Spleen (tissue), 11 donors: Measurements from ENCODE around the gene ANTXR2. TPM values are rescaled to one million over a fixed set of nuclear protein-coding genes. Genes with fewer than 3 reads are reported as not detected.

Source experiments
- DNase-seq: peaks from one replicate; pipeline ENCODE4 v3.0.0-alpha.2; 2020
- H3K27ac ChIP-seq, 8 donors: fragments of 200-600 bp; sonication (generic) in 7 of 8; 1 replicate in 4 of 8; 2 replicates in 4 of 8; pipeline versions ENCODE4 v1.5.0 to v1.8.0; 2016 to 2021; ENCODE audit warnings: inconsistent platforms in 4 of 8, mild to moderate bottlenecking in 4 of 8, moderate library complexity in 1 of 8
- H3K27me3 ChIP-seq, 7 donors: fragments of 200-600 bp; sonication (generic) in 6 of 7; replicated peaks in 1 of 7; 1 replicate in 4 of 7; 2 replicates in 3 of 7; pipeline versions ENCODE4 v1.5.0 to v1.8.0; 2016 to 2021; ENCODE audit warnings: inconsistent platforms in 3 of 7, mild to moderate bottlenecking in 1 of 7
- H3K36me3 ChIP-seq, 6 donors: fragments of 200-600 bp; sonication (generic) in 5 of 6; 1 replicate in 4 of 6; 2 replicates in 2 of 6; pipeline versions ENCODE4 v1.5.0 to v1.8.0; 2016 to 2021; ENCODE audit warnings: inconsistent platforms in 2 of 6
- H3K4me1 ChIP-seq, 6 donors: fragments of 200-600 bp; sonication (generic) in 5 of 6; 1 replicate in 3 of 6; 2 replicates in 3 of 6; pipeline versions ENCODE4 v1.5.0 to v1.8.0; 2016 to 2021; ENCODE audit warnings: inconsistent platforms in 3 of 6
- H3K4me3 ChIP-seq, 8 donors: fragments of 200-600 bp; sonication (generic) in 7 of 8; 1 replicate in 4 of 8; 2 replicates in 4 of 8; pipeline versions ENCODE4 v1.5.0 to v1.8.0; 2016 to 2021; ENCODE audit warnings: inconsistent platforms in 4 of 8, mild to moderate bottlenecking in 4 of 8, moderate library complexity in 2 of 8
- H3K9me3 ChIP-seq, 8 donors: fragments of 200-600 bp; sonication (generic) in 7 of 8; 1 replicate in 4 of 8; 2 replicates in 4 of 8; pipeline versions ENCODE4 v1.5.0 to v1.8.0; 2016 to 2021; ENCODE audit warnings: inconsistent platforms in 4 of 8
- POLR2A ChIP-seq, 3 donors: fragments of 450-650 bp; IDR thresholded peaks; one replicate each; pipeline ENCODE4 v1.5.1; 2017; ENCODE audit warnings: antibody characterized with exemption in 3 of 3, mild to moderate bottlenecking in 1 of 3
- POLR2AphosphoS5 ChIP-seq, 3 donors: sonication (generic); formaldehyde crosslinking; IDR thresholded peaks; one replicate each; pipeline ENCODE4 v1.5.1; 2017; ENCODE audit warnings: antibody characterized with exemption in 3 of 3
- WGBS, 5 donors: extraction: QIAGEN DNeasy Blood & Tissue Kit in 3 of 5; methylation state at CpG; one replicate each; pipeline versions ENCODE4 v1.1.5 to v1.1.7; 2013 to 2018; 5-methylcytosine and 5-hydroxymethylcytosine counted together
- intact Hi-C: fragments of 100-400 bp; cut with DNase I; formaldehyde crosslinking; loops from one replicate; pipeline ENCODE4 v1.15.0; 2023; ENCODE audit warnings: low total_unique reads
- polyA plus RNA-seq, 3 donors: library from polyadenylated mRNA; stranded (reverse); fragments of 200-250 nt; gene quantifications; one replicate each; pipeline ENCODE4 v1.2.1, GENCODE V29; 2013
- total RNA-seq, 7 donors: library from RNA; depleted of rRNA in 3 of 7; stranded (reverse); fragments of >200 nt in 3 of 7; fragmentation: NEBNext Ultra II Directional in 4 of 7; extraction: Animal tissue kit (Norgen Biotek cat#: 25700) in 4 of 7; gene quantifications; one replicate each; pipeline versions ENCODE4 v1.1.0 to v1.2.1, GENCODE V29; 2016 to 2021
- TF ChIP-seq, protein P1 (sequence below), 11 experiments: fragments of 200-600 bp in 7 of 11; fragments of 450-650 bp in 4 of 11; sonication (generic) in 4 of 11; IDR thresholded peaks in 8 of 11; conservative IDR thresholded peaks in 3 of 11; 1 replicate in 7 of 11; 2 replicates in 4 of 11; pipeline versions ENCODE4 v1.4.0 to v1.8.0; 2016 to 2021; ENCODE audit warnings: antibody characterized with exemption in 11 of 11, inconsistent platforms in 4 of 11, mild to moderate bottlenecking in 1 of 11
- donor health status: healthy with polysubstance abuse.
- donor health status: DM: no; HTN: no; CAD: no; lungs with moderate emphysema.
- donor health status: DM: no; HTN: no; CAD: no.
- donor health status: Bipolar disorder and iron deficiency.
- donor health status: healthy.
- donor health status: DM: no; HTN: no; CAD: no.
- donor health status: DM: yes; HTN: yes; CAD: no.

Gene ANTXR2
- total and polyA plus RNA-seq, 10 donors = 3.7 to 56.3 (median 37.3) TPM

DNA sequence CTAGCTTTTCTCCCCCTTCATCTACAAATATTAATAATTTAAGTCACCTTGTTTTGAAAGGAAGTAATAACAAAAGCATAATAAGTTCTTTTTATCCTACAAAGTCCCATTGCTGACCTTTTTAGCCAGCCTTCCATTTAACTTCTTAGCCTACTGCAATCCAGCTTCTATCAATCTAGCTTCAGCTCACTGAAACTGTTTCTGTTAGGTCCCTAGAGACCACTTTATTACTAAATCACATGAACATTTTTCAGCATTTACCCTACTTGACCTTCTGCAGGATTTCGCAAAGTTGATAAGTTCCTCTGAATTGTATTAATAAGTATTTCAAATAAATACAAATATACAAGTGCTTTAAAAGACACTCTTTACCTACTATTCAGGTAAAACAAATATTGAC lies 186.5 kb downstream of the ANTXR2 start:
- Histone ChIP-seq H3K36me3 (no peaks in the 10 kb centered on the region), H3K9me3 (no peaks in the 10 kb centered on the region), H3K4me3 (no peak overlapping the region), H3K27ac (no peak overlapping the region), H3K4me1 (no peaks in the 10 kb centered on the region), H3K27me3 (no peaks in the 10 kb centered on the region)
- TF ChIP-seq, protein P1, sequence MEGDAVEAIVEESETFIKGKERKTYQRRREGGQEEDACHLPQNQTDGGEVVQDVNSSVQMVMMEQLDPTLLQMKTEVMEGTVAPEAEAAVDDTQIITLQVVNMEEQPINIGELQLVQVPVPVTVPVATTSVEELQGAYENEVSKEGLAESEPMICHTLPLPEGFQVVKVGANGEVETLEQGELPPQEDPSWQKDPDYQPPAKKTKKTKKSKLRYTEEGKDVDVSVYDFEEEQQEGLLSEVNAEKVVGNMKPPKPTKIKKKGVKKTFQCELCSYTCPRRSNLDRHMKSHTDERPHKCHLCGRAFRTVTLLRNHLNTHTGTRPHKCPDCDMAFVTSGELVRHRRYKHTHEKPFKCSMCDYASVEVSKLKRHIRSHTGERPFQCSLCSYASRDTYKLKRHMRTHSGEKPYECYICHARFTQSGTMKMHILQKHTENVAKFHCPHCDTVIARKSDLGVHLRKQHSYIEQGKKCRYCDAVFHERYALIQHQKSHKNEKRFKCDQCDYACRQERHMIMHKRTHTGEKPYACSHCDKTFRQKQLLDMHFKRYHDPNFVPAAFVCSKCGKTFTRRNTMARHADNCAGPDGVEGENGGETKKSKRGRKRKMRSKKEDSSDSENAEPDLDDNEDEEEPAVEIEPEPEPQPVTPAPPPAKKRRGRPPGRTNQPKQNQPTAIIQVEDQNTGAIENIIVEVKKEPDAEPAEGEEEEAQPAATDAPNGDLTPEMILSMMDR (IDR thresholded peaks at IDR 0.05 in 8 of 11, conservative IDR thresholded peaks at IDR 0.05 in 3 of 11) = no peak
- no peak for TF ChIP-seq POLR2A (IDR thresholded peaks at IDR 0.05)
- TF ChIP-seq POLR2AphosphoS5 (IDR thresholded peaks at IDR 0.05) = no peak
- intact Hi-C loops = no loop called here
- DNase-seq = no peak
- 78 to 98% (median 92%) methylated on average over 1 of the region's 1 CpG for WGBS, 5 donors

DNA sequence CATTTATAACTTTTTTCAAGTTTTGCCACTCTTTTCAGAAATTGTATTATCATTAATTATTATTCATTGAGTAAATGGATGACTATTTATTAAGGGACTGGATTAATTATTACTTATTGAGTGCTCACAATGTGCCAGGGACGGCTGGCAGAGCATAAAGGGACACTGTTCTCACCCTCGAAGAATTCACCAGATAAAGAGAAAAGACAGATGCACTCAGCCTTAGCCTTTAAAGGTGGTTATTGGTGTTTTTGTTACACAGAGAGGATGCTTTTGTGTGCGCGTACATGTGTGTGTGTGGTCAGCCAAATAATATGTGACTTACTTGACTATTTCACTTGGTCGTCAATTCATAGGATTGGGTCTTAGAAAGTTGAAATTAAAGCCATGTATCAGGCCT lies 187.0 kb downstream of the ANTXR2 start:
- H3K36me3 ChIP-seq = no peaks in the 10 kb centered on the region
- no peaks in the 10 kb centered on the region for H3K4me1 ChIP-seq
- WGBS, 5 donors = 67 to 94% (median 82%) methylated on average over 5 of the region's 5 CpGs
- DNase-seq = no peak
- intact Hi-C loops = no loop called here
- H3K9me3 ChIP-seq = no peaks in the 10 kb centered on the region
- H3K27ac ChIP-seq = no peak overlapping the region
- H3K27me3 ChIP-seq = no peaks in the 10 kb centered on the region
- no peak for TF ChIP-seq POLR2A (IDR thresholded peaks at IDR 0.05)
- TF ChIP-seq, protein P1 (IDR thresholded peaks at IDR 0.05 in 8 of 11, conservative IDR thresholded peaks at IDR 0.05 in 3 of 11) = no peak
- no peak for TF ChIP-seq POLR2AphosphoS5 (IDR thresholded peaks at IDR 0.05)
- no peak overlapping the region for H3K4me3 ChIP-seq

DNA sequence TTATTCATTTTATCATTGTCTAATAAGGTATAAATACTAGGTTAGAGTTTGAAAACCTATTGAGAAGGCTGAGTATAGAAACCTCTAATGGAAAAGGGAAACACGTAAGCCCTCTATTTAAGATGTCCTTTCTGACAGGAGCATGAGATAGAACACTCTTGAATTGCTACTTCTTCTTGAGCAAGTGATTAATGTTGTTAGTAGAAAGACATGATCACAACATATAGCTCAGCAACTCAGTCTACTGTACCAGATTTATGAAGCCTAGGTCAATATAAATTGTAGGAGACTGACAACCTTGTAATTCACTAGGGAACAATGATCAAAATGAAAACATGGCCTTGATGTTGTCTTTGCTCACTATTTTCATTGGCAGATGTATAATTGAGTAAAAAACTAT lies 189.7 kb downstream of the ANTXR2 start:
- no peak for DNase-seq
- H3K4me3 ChIP-seq = no peak overlapping the region
- H3K36me3 ChIP-seq = no peaks in the 10 kb centered on the region
- no peaks in the 10 kb centered on the region for H3K4me1 ChIP-seq
- TF ChIP-seq POLR2AphosphoS5 (IDR thresholded peaks at IDR 0.05) (no peak), POLR2A (IDR thresholded peaks at IDR 0.05) (no peak)
- TF ChIP-seq, protein P1 (IDR thresholded peaks at IDR 0.05 in 8 of 11, conservative IDR thresholded peaks at IDR 0.05 in 3 of 11) = no peak
- H3K9me3 ChIP-seq = peaks cover 0 to 1% (median 0%) of the 10 kb centered on the region in 8 donors
- H3K27me3 ChIP-seq = no peaks in the 10 kb centered on the region
- WGBS, 5 donors = 91 to 96% (median 94%) methylated on average over 1 of the region's 1 CpG
- no peak overlapping the region for H3K27ac ChIP-seq
- intact Hi-C loops = no loop called here

DNA sequence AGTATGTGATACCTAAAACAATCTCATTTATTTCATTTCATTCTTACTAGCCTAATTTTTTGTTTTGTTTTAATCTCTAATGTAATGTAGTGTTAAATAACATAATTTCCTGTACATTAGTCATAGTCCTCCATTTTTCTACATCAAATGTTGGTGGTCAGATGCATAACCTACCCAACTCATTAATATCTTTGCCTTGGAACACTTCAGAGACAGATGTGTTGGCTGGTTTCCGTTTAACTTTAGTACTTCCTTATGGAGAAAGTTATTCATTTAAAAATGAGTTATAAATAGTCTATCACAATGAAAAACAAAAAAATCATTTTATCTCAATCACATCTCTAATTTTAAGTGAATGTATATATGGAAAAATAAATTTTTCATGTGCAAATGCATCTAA lies 190.2 kb downstream of the ANTXR2 start:
- intact Hi-C loops = no loop called here
- no peak for DNase-seq
- Histone ChIP-seq H3K27ac (no peak overlapping the region), H3K27me3 (no peaks in the 10 kb centered on the region), H3K9me3 (peaks cover 0 to 6% (median 0%) of the 10 kb centered on the region in 8 donors), H3K4me1 (no peaks in the 10 kb centered on the region), H3K36me3 (no peaks in the 10 kb centered on the region), H3K4me3 (no peak overlapping the region)
- WGBS, 5 donors = 35 to 71% (median 51%) methylated on average over 1 of the region's 1 CpG
- TF ChIP-seq, protein P1 (IDR thresholded peaks at IDR 0.05 in 8 of 11, conservative IDR thresholded peaks at IDR 0.05 in 3 of 11) = no peak
- no peak for TF ChIP-seq POLR2AphosphoS5 (IDR thresholded peaks at IDR 0.05)
- no peak for TF ChIP-seq POLR2A (IDR thresholded peaks at IDR 0.05)
